WTC11 (cell line): Measurements from ENCODE around the gene GPC1. TPM values are rescaled to one million over a fixed set of nuclear protein-coding genes. Genes with fewer than 3 reads are reported as not detected.

ENCODE experiments used
- ATAC-seq: fragments of 200-7000 bp; cut with Tn5 transposase; 2 replicates; pipeline ENCODE4 v1.10.0; 2021; ENCODE audit warnings: mild to moderate bottlenecking, moderate library complexity
- CTCF ChIA-PET: fragments of 300-600 bp; sonication (Branson Sonifier 250); formaldehyde crosslinking; loops from one replicate; lab custom pipeline; 2021; ENCODE audit warnings: antibody characterized with exemption; lab: Charles Lee
- POLR2A ChIA-PET: fragments of 350-600 bp; sonication (Branson Sonifier 250); formaldehyde crosslinking; loops from one replicate; lab custom pipeline; 2021; ENCODE audit warnings: antibody characterized with exemption; lab: Charles Lee
- DNase-seq: peaks from one replicate; pipeline ENCODE4 v3.0.0; 2021; ENCODE audit warnings: low spot score
- H3K27ac Mint-ChIP-seq: 2 replicates; pipeline ENCODE4 v1.8.0; 2021; ENCODE audit warnings: mixed read lengths
- H3K27me3 Mint-ChIP-seq: 2 replicates; pipeline ENCODE4 v1.8.0; 2021; ENCODE audit warnings: low read depth, mild to moderate bottlenecking, moderate library complexity, mixed read lengths
- H3K36me3 Mint-ChIP-seq: 2 replicates; pipeline ENCODE4 v1.8.0; 2021; ENCODE audit warnings: mixed read lengths
- H3K4me1 Mint-ChIP-seq: 2 replicates; pipeline ENCODE4 v1.8.0; 2022; ENCODE audit warnings: mixed read lengths
- H3K4me3 Mint-ChIP-seq: 2 replicates; pipeline ENCODE4 v1.8.0; 2021; ENCODE audit warnings: mild to moderate bottlenecking, moderate library complexity, mixed read lengths
- H3K9me3 Mint-ChIP-seq: 2 replicates; pipeline ENCODE4 v1.8.0; 2021; ENCODE audit warnings: mixed read lengths
- CREM ChIP-seq: sonication (generic); formaldehyde crosslinking; IDR thresholded peaks from 2 replicates; pipeline ENCODE4 v1.8.1; 2022; ENCODE audit warnings: mild to moderate bottlenecking, missing genetic modification reagents, moderate library complexity
- E2F1 ChIP-seq: sonication (generic); formaldehyde crosslinking; IDR thresholded peaks from 2 replicates; pipeline ENCODE4 v1.8.0; 2022; ENCODE audit warnings: mild to moderate bottlenecking, missing genetic modification reagents
- ELF4 ChIP-seq: sonication (generic); formaldehyde crosslinking; IDR thresholded peaks from 2 replicates; pipeline ENCODE4 v1.8.1; 2022; ENCODE audit warnings: low read depth, mild to moderate bottlenecking, moderate library complexity, missing genetic modification reagents
- FOXP1 ChIP-seq: sonication (generic); formaldehyde crosslinking; IDR thresholded peaks from 2 replicates; pipeline ENCODE4 v1.8.0; 2022; ENCODE audit warnings: missing genetic modification reagents, mild to moderate bottlenecking, moderate library complexity, borderline replicate concordance
- GABPB1 ChIP-seq: sonication (generic); formaldehyde crosslinking; IDR thresholded peaks from 2 replicates; pipeline ENCODE4 v1.8.1; 2023; ENCODE audit warnings: mild to moderate bottlenecking, missing genetic modification reagents
- GRHL2 ChIP-seq: fragments of 250-450 bp; sonication (Bioruptor Pico); IDR thresholded peaks from 2 replicates; pipeline ENCODE4 v1.8.0; 2022; ENCODE audit warnings: mild to moderate bottlenecking, moderate library complexity; ENCODE audit not compliant: insufficient replicate concordance, severe bottlenecking
- GTF2I ChIP-seq: fragments of 250-450 bp; sonication (Bioruptor Pico); conservative IDR thresholded peaks from 2 replicates; pipeline ENCODE4 v1.4.0; 2021; ENCODE audit warnings: mild to moderate bottlenecking
- IRF2 ChIP-seq: sonication (generic); formaldehyde crosslinking; IDR thresholded peaks from 2 replicates; pipeline ENCODE4 v1.8.0; 2022; ENCODE audit warnings: low read depth, missing genetic modification reagents, borderline replicate concordance
- JAZF1 ChIP-seq: fragments of 250-450 bp; sonication (Bioruptor Pico); IDR thresholded peaks from 2 replicates; pipeline ENCODE4 v1.9.0; 2021; ENCODE audit warnings: moderate library complexity, mild to moderate bottlenecking, inconsistent platforms
- MYBL2 ChIP-seq: sonication (generic); formaldehyde crosslinking; IDR thresholded peaks from 2 replicates; pipeline ENCODE4 v1.8.1; 2023; ENCODE audit warnings: mild to moderate bottlenecking, moderate library complexity, missing genetic modification reagents
- NFE2L1 ChIP-seq: sonication (generic); formaldehyde crosslinking; IDR thresholded peaks from 2 replicates; pipeline ENCODE4 v1.8.1; 2023; ENCODE audit warnings: missing genetic modification reagents
- NFYB ChIP-seq: sonication (generic); formaldehyde crosslinking; conservative IDR thresholded peaks from 2 replicates; pipeline ENCODE4 v1.8.0; 2022; ENCODE audit warnings: low read depth, missing genetic modification reagents
- NR3C1 ChIP-seq: sonication (generic); formaldehyde crosslinking; conservative IDR thresholded peaks from 2 replicates; pipeline ENCODE4 v1.8.1; 2023; ENCODE audit warnings: low read depth, mild to moderate bottlenecking, missing genetic modification reagents
- STAT6 ChIP-seq: sonication (generic); formaldehyde crosslinking; conservative IDR thresholded peaks from 2 replicates; pipeline ENCODE4 v1.8.1; 2023; ENCODE audit warnings: mild to moderate bottlenecking, low read depth, missing genetic modification reagents, moderate library complexity
- USF1 ChIP-seq: sonication (generic); formaldehyde crosslinking; IDR thresholded peaks from 2 replicates; pipeline ENCODE4 v1.8.0; 2022; ENCODE audit warnings: mild to moderate bottlenecking, missing genetic modification reagents
- USF2 ChIP-seq: sonication (generic); formaldehyde crosslinking; IDR thresholded peaks from 2 replicates; pipeline ENCODE4 v1.8.1; 2023; ENCODE audit warnings: mild to moderate bottlenecking, missing genetic modification reagents, moderate library complexity
- ZBTB21 ChIP-seq: sonication (generic); formaldehyde crosslinking; IDR thresholded peaks from 2 replicates; pipeline ENCODE4 v1.8.1; 2023; ENCODE audit warnings: mild to moderate bottlenecking, missing genetic modification reagents, borderline replicate concordance
- ZBTB43 ChIP-seq: sonication (generic); formaldehyde crosslinking; IDR thresholded peaks from 2 replicates; pipeline ENCODE4 v1.8.1; 2023; ENCODE audit warnings: mild to moderate bottlenecking, missing genetic modification reagents
- ZNF121 ChIP-seq: sonication (generic); formaldehyde crosslinking; IDR thresholded peaks from 2 replicates; pipeline ENCODE4 v1.8.0; 2023; ENCODE audit warnings: missing genetic modification reagents
- ZNF219 ChIP-seq: sonication (generic); formaldehyde crosslinking; IDR thresholded peaks from 2 replicates; pipeline ENCODE4 v1.8.0; 2023; ENCODE audit warnings: missing genetic modification reagents, mild to moderate bottlenecking, borderline replicate concordance
- ZNF281 ChIP-seq: sonication (generic); formaldehyde crosslinking; IDR thresholded peaks from 2 replicates; pipeline ENCODE4 v1.8.0; 2023; ENCODE audit warnings: mild to moderate bottlenecking, missing genetic modification reagents
- ZNF317 ChIP-seq: sonication (generic); formaldehyde crosslinking; IDR thresholded peaks from 2 replicates; pipeline ENCODE4 v1.8.1; 2023; ENCODE audit warnings: low read depth, mild to moderate bottlenecking, moderate library complexity, missing genetic modification reagents, borderline replicate concordance
- ZNF416 ChIP-seq: fragments of 250-450 bp; sonication (Bioruptor Pico); IDR thresholded peaks from 2 replicates; pipeline ENCODE4 v1.9.0; 2021; ENCODE audit warnings: mild to moderate bottlenecking, inconsistent platforms
- ZSCAN18 ChIP-seq: fragments of 250-450 bp; sonication (Bioruptor Pico); IDR thresholded peaks from 2 replicates; pipeline ENCODE4 v2.1.2; 2022; ENCODE audit warnings: mild to moderate bottlenecking, moderate library complexity
- total RNA-seq: library from RNA; stranded (reverse); gene quantifications from 3 replicates; pipeline ENCODE4 v1.2.3, GENCODE V29; 2021

The GPC1 gene
- total RNA-seq, 1 experiment from 2014 or later = 41.5 TPM

GRCh38 chr2:240425236-240425615 lies 10.2 kb upstream of the GPC1 start:
- Mint-ChIP-seq H3K4me3 (no peak overlapping the region), H3K27me3 (peaks cover 20% of the 10 kb centered on the region), H3K4me1 (peaks cover 6% of the 10 kb centered on the region; the same call in 1 of the 2 replicates), H3K27ac (no peak overlapping the region), H3K36me3 (no peaks in the 10 kb centered on the region; the same call in 1 of the 2 replicates), H3K9me3 (peaks cover 43% of the 10 kb centered on the region)
- TF ChIP-seq NFE2L1 (CRISPR knock-in tag) (no peak), CREM (no peak), ZNF219 (no peak), STAT6 (CRISPR knock-in tag) (no peak), FOXP1 (CRISPR knock-in tag) (no peak), ZNF121 (CRISPR knock-in tag) (no peak), ZNF416 (CRISPR knock-in tag) (no peak), USF2 (CRISPR knock-in tag) (no peak), JAZF1 (CRISPR knock-in tag) (no peak), ZBTB21 (CRISPR knock-in tag) (no peak)
- ChIA-PET POLR2A (no interaction called here), CTCF (interaction anchor here (0.6 to 2.0 kb wide), 2 partner anchors 192 to 205 kb away, joined by 3 to 9 read pairs; no protein-coding TSS in a partner anchor)
- ATAC-seq (no peak), DNase-seq (no peak)

GRCh38 chr2:240425697-240426096 lies 9.8 kb upstream of the GPC1 start:
- Mint-ChIP-seq H3K4me3 (no peak overlapping the region), H3K4me1 (peaks cover 6% of the 10 kb centered on the region; the same call in 1 of the 2 replicates), H3K27ac (no peak overlapping the region), H3K36me3 (no peaks in the 10 kb centered on the region; the same call in 1 of the 2 replicates), H3K9me3 (peaks cover 40% of the 10 kb centered on the region), H3K27me3 (peaks cover 20% of the 10 kb centered on the region)
- ChIA-PET CTCF (interaction anchor here (0.6 to 2.0 kb wide), 2 partner anchors 192 to 205 kb away, joined by 3 to 9 read pairs; no protein-coding TSS in a partner anchor), POLR2A (no interaction called here)
- no peak for DNase-seq
- ATAC-seq = no peak
- TF ChIP-seq USF1 (CRISPR knock-in tag) (no peak), ZNF281 (no peak), ZBTB43 (CRISPR knock-in tag) (no peak), ZSCAN18 (CRISPR knock-in tag) (no peak), GRHL2 (CRISPR knock-in tag) (no peak), CREM (no peak), IRF2 (CRISPR knock-in tag) (no peak), ELF4 (CRISPR knock-in tag) (no peak), ZNF219 (no peak), NFYB (no peak), GTF2I (no peak), E2F1 (CRISPR knock-in tag) (no peak), GABPB1 (no peak), MYBL2 (no peak), ZNF317 (CRISPR knock-in tag) (no peak), NR3C1 (no peak)
